OCI-M2 (cell line): ENCODE measurements around the gene PHLPP2.
"Not testable (repeated sequence)": the region's sequence is repeated elsewhere in the genome, so short reads cannot be mapped to it uniquely, and the experiment has no call there.

Experiments used
- DNase-seq: peaks from one replicate; lab custom pipeline; 2025; ENCODE audit not compliant: unreplicated experiment; lab: John Stamatoyannopoulos, UW

PHLPP2 gene

DNA sequence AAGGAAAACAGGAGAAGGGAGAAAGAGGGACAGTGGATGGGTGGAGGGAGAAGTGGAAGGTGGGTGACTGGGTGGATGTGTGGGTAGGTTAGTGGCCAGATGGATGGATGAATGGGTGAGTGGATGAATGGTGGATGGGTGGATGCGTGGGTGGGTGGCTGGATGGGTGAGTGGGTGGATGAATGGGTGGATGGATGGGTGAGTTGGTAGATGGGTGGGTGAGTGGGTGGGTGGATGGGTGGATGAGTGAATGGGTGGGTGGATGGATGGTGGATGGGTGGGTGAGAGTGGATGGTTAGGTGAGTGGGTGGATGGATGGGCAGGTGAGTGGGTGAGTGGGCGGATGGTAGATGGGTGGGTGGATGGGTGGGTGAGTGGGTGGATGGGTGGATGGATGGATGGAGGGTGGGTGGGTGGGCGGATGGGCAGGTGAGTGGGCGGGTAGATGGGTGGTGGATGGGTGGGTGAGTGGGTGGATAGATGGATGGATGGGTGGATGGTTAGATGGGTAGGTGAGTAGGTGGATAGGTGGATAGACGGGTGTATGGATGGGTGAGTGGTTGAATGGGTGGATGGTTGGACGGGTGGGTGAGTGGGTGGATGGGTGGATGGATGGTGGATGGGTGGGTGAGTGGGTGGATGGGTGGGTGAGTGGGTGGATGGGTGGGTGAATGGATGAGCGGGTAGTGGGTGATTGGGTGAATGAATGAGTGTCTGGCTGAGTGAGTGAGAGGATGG, 99.2 kb downstream of the PHLPP2 start:
- no peak for DNase-seq

DNA sequence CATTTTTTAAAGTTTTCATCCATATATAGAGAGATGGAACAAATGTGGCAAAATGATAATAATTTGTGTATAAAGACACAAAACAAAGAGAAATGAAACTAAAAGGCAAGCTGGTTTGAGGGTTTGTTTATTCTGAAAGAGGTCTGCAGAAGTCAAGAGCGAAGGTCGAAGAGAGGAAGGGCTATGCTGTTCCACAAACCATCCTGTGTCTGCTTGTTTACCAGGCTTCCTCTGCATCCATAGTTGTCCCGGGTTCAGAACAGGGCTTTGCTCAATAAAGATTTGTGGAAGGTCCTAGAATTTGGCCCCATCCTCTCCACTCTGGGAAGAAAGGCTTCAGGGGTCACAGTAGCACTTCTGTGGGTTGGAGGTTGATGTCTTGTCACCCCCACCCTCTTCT, 100.9 kb downstream of the PHLPP2 start:
- DNase-seq: no peak

DNA sequence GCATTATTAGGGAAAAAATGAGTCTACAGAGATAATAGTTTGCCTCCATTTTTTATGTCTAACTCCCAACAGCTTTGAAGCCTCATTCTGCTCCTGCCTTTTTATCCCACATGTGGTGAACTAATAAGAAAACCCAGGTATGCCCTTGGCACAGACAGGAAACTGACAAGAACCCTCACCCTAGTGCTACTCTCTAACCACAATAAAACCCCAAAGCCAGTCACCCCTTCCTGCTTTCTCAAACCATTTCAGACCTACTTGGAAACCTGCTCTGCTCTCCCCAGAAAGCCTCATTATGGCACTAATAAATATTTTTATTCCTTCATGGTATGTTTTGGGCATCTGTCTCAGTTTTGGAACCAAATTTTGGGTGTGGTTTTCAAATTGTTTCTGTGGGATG, 102.4 kb downstream of the PHLPP2 start:
- no peak for DNase-seq

- DNase-seq: no peak
Observed at GRCh38 chr16:71618429-71618828, 106.1 kb downstream of the PHLPP2 start.

DNA sequence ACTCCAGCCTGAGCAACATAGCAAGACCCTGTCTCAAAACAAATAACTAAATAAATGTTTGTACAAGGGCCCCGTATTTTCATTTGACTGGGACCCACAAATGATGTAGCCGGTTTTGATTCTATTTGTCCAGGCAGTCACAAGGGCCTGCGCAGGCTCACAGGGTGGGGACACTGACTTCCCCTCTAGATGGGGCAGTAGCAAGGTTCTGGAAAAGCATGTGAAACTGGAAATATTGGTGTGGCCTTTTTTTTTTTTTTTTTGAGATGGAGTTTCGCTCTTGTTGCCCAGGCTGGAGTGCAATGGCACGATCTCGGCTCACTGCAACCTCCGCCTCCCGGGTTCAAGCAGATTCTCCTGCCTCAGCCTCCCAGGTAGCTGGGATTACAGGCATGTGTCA, 109.5 kb downstream of the PHLPP2 start:
- not testable (repeated sequence) for DNase-seq

DNA sequence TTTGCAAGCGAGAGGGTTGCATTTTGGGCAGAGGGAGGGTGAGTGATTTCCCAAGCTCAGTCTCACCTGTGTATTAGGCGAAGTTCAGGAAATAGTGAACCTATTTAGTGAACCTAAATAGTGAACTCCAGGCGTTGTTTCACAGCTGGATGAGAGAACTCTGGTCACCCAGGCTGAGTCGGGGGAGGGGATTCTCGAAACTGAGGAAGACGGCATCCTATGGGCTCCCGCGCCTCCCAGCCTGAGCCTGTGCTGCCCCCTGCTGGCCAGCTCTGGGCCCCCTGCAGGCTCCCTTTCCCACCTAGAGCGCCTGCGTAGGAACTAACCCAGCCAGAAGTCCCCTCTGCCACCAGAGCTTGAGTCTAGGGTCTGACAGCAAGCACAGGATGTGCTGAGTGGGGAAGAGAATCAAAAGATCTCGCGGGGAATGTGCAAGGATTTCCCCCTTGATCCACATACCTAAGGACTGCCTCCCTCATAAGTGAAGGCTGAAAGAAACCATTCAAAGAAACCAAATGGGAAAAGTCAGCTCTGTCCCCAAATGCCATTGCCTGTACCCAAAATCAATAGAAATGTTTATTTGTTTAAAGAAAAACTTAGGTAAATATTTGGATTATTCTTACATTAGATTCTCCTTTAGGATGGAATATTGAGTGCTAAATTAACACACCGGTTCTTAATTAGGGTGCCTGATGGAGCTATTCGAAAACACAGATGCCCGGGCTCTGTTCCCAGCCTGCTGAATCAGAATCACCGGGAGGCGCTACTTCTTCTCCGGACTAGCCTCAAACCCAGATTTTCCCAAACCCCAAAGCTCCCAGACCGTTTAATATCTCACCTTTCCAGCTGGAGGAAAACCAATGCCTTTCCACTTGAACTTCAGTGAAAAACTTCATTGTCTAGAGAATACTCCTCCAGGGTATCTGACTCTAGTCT, 113.3 kb downstream of the PHLPP2 start:
- peak; percentile 30 for DNase-seq

GRCh38 chr16:71610447-71610846, 114.1 kb downstream of the PHLPP2 start:
- DNase-seq: no peak

DNA sequence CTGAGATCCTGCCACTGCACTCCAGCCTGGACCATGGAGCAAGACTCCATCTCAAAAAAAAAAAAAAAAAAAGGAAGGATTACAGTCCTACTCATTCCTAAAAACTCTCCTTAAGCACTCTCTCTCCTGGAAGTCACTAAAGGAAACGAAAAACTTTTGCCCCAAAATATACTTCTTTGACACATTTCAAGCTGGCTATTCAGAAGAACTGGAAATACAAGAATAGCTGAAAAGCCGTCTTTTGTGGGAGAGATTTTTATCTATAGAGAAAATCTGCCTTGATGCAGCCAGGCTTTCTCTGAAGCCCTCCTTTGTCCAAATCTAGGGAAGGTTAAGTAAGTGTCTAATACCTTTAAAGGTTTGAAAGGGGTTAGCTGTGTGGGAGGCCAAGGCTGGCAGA, 115.4 kb downstream of the PHLPP2 start:
- no peak for DNase-seq

- no peak for DNase-seq
Observed at GRCh38 chr16:71600822-71601221, 123.7 kb downstream of the PHLPP2 start.

- not testable (repeated sequence) for DNase-seq
Observed at GRCh38 chr16:71598426-71598825, 126.1 kb downstream of the PHLPP2 start.

DNA sequence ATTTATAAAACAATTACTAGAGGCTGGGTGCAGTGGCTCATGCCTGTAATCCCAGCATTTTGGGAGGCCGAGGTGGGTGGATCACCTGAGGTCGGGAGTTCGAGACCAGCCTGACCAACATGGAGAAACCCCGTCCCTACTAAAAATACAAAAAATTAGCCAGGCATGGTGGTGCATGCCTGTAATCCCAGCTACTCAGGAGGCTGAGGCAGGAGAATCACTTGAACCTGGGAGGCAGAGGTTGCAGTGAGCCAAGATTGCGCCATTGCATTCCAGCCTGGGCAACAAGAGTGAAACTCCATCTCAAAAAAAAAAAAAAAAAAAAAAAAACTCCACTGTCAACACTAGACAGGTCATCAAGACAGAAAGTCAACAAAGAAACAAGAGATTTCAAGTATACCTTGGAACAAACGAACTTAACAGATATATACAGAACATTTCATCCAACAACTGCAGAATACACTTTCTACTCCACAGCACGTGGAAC, 129.1 kb downstream of the PHLPP2 start:
- DNase-seq: not testable (repeated sequence)
